22Rv1 (cell line): ENCODE measurements around the gene GPN1.

Experiments used
- CTCF ChIP-seq: fragments of 450-650 bp; IDR thresholded peaks from 2 replicates; pipeline ENCODE4 v1.5.1; 2017; ENCODE audit warnings: mild to moderate bottlenecking
- ZFX ChIP-seq: fragments of 450-650 bp; IDR thresholded peaks from 2 replicates; pipeline ENCODE4 v1.6.1; 2017; ENCODE audit warnings: antibody characterized with exemption, borderline replicate concordance

- TF ChIP-seq CTCF (no peak), ZFX (no peak)
Observed at GRCh38 chr2:27667446-27667845, 38.6 kb downstream of the GPN1 start.
